Thyroid gland (tissue), 4 donors: ENCODE data around the gene UNKL. TPM values are rescaled to one million over a fixed set of nuclear protein-coding genes. Genes with fewer than 3 reads are reported as not detected.
A peak's percentile ranks its signal among the peaks of the same experiment; 100 is the strongest.

Source experiments
- DNase-seq, 2 donors: peaks; one replicate each; pipeline ENCODE4 v3.0.0-alpha.2; 2019
- H3K27ac ChIP-seq, 3 donors: fragments of 200-600 bp; sonication (generic); 1 replicate in 2 of 3; 2 replicates in 1 of 3; pipeline ENCODE4 v1.5.1; 2016 to 2019; ENCODE audit warnings: mild to moderate bottlenecking in 1 of 3, moderate library complexity in 1 of 3
- H3K27me3 ChIP-seq: fragments of 200-600 bp; sonication (generic); one replicate; pipeline ENCODE4 v1.5.1; 2019
- H3K36me3 ChIP-seq, 2 donors: fragments of 200-600 bp; sonication (generic); one replicate each; pipeline ENCODE4 v1.5.1; 2016 to 2019
- H3K4me1 ChIP-seq, 2 donors: fragments of 200-600 bp; sonication (generic); one replicate each; pipeline ENCODE4 v1.5.1; 2017 to 2019
- H3K4me3 ChIP-seq, 3 donors: fragments of 200-600 bp; sonication (generic); replicated peaks in 1 of 3; 1 replicate in 2 of 3; 2 replicates in 1 of 3; pipeline ENCODE4 v1.5.1; 2016; ENCODE audit warnings: mild to moderate bottlenecking in 1 of 3
- H3K9me3 ChIP-seq: fragments of 200-600 bp; sonication (generic); one replicate; pipeline ENCODE4 v1.5.1; 2017
- POLR2A ChIP-seq, 2 donors: fragments of 450-650 bp; IDR thresholded peaks; one replicate each; pipeline ENCODE4 v1.6.1; 2017; ENCODE audit warnings: antibody characterized with exemption in 2 of 2, mild to moderate bottlenecking in 2 of 2, moderate library complexity in 1 of 2
- WGBS, 2 donors: methylation state at CpG; one replicate each; pipeline ENCODE4 v1.1.5; 2017; 5-methylcytosine and 5-hydroxymethylcytosine counted together
- intact Hi-C: fragments of 100-400 bp; cut with DNase I; formaldehyde crosslinking; loops from one replicate; pipeline ENCODE4 v1.15.1; 2023
- total RNA-seq, 4 donors: library from RNA; depleted of rRNA; stranded (reverse); fragments of >200 nt; gene quantifications; one replicate each; pipeline ENCODE4 v1.2.3, GENCODE V29; 2016
- TF ChIP-seq, protein P1 (sequence below), 6 experiments: fragments of 200-600 bp in 3 of 6; fragments of 450-650 bp in 3 of 6; sonication (generic) in 3 of 6; IDR thresholded peaks; one replicate each; pipeline ENCODE4 v1.5.1; 2016 to 2019; ENCODE audit warnings: antibody characterized with exemption in 6 of 6, mild to moderate bottlenecking in 2 of 6, inconsistent platforms in 1 of 6, moderate library complexity in 1 of 6

UNKL gene
- total RNA-seq, 4 donors from 2014 or later, result 26.2 to 46.9 (median 31.3) TPM

DNA sequence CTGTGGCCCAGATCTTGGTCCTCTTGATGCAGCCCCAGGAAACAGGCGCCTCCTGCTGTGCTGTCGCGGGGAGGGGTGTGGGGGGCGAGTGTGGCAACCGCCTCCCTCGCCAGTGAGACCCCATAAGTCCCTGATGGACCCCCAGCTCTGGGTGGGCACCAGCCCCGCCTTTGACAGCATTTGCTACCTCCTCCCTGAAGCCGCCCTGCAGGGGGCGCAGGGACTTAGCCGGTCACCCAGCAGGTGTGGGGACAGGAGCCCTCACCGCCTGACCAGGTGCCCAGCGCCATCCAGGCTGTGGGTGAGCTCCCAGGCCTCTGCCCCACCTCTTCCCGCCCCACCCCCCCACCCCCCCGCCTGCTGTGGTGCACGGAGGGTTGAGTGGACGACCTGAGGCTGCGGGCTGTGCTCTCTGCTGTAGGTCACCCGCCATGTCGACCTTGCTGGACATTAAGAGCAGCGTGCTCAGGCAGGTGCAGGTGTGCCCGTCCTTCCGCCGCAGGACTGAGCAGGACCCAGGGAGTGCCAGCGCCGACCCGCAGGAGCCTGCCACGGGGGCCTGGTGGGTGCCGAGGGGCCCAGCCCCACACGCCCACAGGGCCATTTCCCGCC lies 76.3 kb downstream of the UNKL start:
- Histone ChIP-seq H3K4me3 (no peak overlapping the region), H3K27ac (no peak overlapping the region), H3K4me1 (peaks cover 7 to 23% of the 10 kb centered on the region in 2 donors), H3K27me3 (peaks cover 9% of the 10 kb centered on the region), H3K9me3 (no peaks in the 10 kb centered on the region), H3K36me3 (no peaks in the 10 kb centered on the region)
- 62 to 80% methylated on average over 1 to 9 of the region's 30 CpGs for WGBS, 2 donors
- intact Hi-C loops, result no loop called here
- TF ChIP-seq POLR2A (IDR thresholded peaks at IDR 0.05), result no peak
- TF ChIP-seq, protein P1, sequence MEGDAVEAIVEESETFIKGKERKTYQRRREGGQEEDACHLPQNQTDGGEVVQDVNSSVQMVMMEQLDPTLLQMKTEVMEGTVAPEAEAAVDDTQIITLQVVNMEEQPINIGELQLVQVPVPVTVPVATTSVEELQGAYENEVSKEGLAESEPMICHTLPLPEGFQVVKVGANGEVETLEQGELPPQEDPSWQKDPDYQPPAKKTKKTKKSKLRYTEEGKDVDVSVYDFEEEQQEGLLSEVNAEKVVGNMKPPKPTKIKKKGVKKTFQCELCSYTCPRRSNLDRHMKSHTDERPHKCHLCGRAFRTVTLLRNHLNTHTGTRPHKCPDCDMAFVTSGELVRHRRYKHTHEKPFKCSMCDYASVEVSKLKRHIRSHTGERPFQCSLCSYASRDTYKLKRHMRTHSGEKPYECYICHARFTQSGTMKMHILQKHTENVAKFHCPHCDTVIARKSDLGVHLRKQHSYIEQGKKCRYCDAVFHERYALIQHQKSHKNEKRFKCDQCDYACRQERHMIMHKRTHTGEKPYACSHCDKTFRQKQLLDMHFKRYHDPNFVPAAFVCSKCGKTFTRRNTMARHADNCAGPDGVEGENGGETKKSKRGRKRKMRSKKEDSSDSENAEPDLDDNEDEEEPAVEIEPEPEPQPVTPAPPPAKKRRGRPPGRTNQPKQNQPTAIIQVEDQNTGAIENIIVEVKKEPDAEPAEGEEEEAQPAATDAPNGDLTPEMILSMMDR (IDR thresholded peaks at IDR 0.05), result peak in 1 of 6 experiments; percentile 35
- DNase-seq, result peak; percentile 20 to 43

DNA sequence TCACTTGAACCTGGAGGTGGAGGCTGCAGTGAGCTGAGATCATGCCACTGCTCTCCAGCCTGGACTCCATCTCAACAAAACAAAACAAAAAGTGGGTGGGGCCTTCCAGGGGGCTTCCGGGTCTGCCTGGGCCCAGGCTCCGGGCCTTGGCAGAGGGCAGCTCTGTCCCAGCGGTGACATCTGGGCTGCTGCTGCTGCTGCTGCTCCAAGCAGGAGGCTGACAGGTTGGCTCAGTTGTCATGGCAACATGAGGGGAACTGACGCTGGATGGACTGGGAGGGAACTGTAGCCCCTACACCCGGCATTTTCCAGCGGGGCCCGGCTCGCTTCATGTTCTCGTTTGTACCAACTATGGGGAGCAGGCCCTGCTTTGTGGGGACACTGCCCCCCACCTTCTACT lies 77.0 kb downstream of the UNKL start:
- Histone ChIP-seq H3K4me1 (peaks cover 4 to 23% of the 10 kb centered on the region in 2 donors), H3K27me3 (peaks cover 9% of the 10 kb centered on the region), H3K36me3 (no peaks in the 10 kb centered on the region), H3K4me3 (no peak overlapping the region), H3K9me3 (no peaks in the 10 kb centered on the region), H3K27ac (no peak overlapping the region)
- DNase-seq, result no peak
- intact Hi-C loops, result no loop called here
- TF ChIP-seq POLR2A (IDR thresholded peaks at IDR 0.05), result no peak
- TF ChIP-seq, protein P1 (IDR thresholded peaks at IDR 0.05), result no peak
- whole genome bisulfite sequencing, 2 donors, result 44 to 60% methylated on average over 4 to 9 of the region's 9 CpGs

DNA sequence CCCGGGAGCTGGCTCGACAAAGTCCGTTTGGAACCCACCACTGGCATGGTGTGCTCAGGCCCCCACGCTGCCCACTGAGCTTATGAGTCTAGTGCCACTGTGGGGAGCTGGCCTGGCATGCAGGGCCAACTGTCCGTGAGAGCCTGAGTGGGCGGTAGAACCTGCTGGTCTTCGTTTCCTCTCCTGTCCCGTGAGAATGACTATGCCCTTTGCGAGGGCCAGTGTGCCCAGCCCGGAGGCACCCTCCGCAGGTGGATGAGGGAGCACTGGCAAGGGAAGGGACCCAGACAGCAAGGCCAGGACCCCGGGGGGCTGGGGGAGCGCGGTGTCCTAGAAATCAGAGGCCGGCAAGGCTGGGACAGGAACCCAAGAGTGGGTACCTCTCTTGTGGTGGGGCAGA lies 77.9 kb downstream of the UNKL start:
- 68 to 74% methylated on average over 12 to 13 of the region's 15 CpGs for WGBS, 2 donors
- intact Hi-C loops, result no loop called here
- Histone ChIP-seq H3K27ac (no peak overlapping the region), H3K27me3 (peaks cover 9% of the 10 kb centered on the region), H3K36me3 (no peaks in the 10 kb centered on the region), H3K4me3 (no peak overlapping the region), H3K4me1 (peaks cover 9 to 29% of the 10 kb centered on the region in 2 donors), H3K9me3 (no peaks in the 10 kb centered on the region)
- no peak for DNase-seq
- no peak for TF ChIP-seq POLR2A (IDR thresholded peaks at IDR 0.05)
- TF ChIP-seq, protein P1 (IDR thresholded peaks at IDR 0.05), result no peak

DNA sequence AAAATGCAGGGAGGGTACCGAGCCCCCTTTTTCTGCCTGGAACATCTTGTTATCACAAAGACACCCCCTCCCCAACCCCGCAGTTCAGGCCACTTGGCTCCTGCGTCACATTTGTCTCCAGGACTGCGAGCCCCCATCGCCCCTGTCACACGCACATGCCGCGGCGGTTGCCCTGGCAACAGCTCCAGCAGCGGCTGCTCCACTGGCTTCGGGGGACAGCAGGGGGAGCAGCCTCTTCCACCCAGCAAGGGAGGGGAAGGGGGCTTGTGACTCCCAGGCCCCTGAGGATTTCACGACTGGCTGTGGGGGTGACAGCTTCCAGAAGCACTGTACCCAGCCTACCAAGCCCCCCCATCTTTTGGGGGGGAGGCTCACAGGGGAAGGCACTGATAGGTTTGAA lies 78.5 kb downstream of the UNKL start:
- intact Hi-C loops, result no loop called here
- Histone ChIP-seq H3K9me3 (no peaks in the 10 kb centered on the region), H3K27me3 (peaks cover 9% of the 10 kb centered on the region), H3K36me3 (no peaks in the 10 kb centered on the region), H3K27ac (no peak overlapping the region), H3K4me3 (no peak overlapping the region), H3K4me1 (peaks cover 14 to 35% of the 10 kb centered on the region in 2 donors)
- WGBS, 2 donors, result 11 to 34% methylated on average over 4 to 12 of the region's 12 CpGs
- no peak for DNase-seq
- TF ChIP-seq POLR2A (IDR thresholded peaks at IDR 0.05), result no peak
- TF ChIP-seq, protein P1 (IDR thresholded peaks at IDR 0.05), result no peak

DNA sequence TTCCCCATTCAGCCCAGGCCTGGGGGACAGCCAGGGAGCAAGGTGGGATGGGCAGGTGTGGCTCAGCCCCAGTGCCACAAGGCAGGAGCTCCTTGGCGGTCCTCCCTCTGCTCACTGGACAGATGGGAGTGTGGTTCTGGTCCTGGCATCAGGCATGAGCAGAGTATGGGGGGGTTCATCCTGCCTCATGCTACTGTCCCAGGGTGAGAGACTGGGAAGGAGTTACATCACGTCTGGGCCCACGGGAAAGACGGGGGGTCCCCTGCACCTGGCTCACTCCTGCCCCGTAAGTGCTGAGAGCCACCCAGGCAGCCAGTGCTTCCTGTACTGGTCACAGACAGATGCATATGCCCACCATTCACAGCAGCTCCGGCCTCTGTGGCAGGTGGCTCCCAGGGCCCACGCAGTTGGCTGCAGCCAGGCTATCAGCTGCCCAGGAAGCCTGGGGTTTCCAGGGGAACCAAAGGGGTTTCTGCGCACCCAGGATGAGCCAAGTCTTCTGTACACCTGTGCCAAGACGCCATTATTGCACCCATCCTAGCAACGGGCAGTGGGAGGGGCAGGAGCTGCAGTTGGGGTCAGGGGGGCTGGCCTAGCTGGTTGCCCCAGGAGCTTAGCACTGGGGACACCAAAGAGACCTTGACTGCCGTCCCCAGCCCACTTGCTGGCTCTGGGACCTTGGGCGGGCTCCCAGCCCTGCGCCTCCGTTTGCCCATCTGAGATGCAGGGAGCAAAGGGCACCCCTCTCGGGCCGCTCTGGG lies 79.1 kb downstream of the UNKL start:
- no peak overlapping the region for H3K27ac ChIP-seq
- TF ChIP-seq, protein P1 (IDR thresholded peaks at IDR 0.05), result no peak
- no peak for TF ChIP-seq POLR2A (IDR thresholded peaks at IDR 0.05)
- no peaks in the 10 kb centered on the region for H3K36me3 ChIP-seq
- H3K4me1 ChIP-seq, result peaks cover 14 to 35% of the 10 kb centered on the region in 2 donors
- no peaks in the 10 kb centered on the region for H3K9me3 ChIP-seq
- no peak for DNase-seq
- 63 to 83% methylated on average over 6 to 9 of the region's 16 CpGs for whole genome bisulfite sequencing, 2 donors
- intact Hi-C loops, result no loop called here
- peaks cover 9% of the 10 kb centered on the region for H3K27me3 ChIP-seq
- H3K4me3 ChIP-seq, result no peak overlapping the region
